ENCODE data around the gene NT5M.

The NT5M gene

GRCh38 chr17:17321356-17322025 is 18.3 kb downstream of the NT5M start:
- no peak overlapping the region for H2AFZ ChIP-seq (ENCODE audit: low read length)
- H3K4me3 ChIP-seq (ENCODE audit: low read length, poor library complexity, severe bottlenecking) = no peak overlapping the region
- H3F3A ChIP-seq (ENCODE audit: low read depth) = no peaks in the 10 kb centered on the region
- H3K4me2 ChIP-seq (ENCODE audit: low read depth, low read length, poor library complexity, severe bottlenecking) = no peak overlapping the region
- H3K9ac ChIP-seq (ENCODE audit: low read depth, low read length, poor library complexity, severe bottlenecking) = no peak overlapping the region
- no peaks in the 10 kb centered on the region for H4K20me1 ChIP-seq (ENCODE audit: insufficient read depth, low read length, poor library complexity, severe bottlenecking)
- H3K36me3 ChIP-seq (ENCODE audit: insufficient read depth, low read length) = no peaks in the 10 kb centered on the region; the same call in 1 of the 2 replicates
- H3K27me3 ChIP-seq (ENCODE audit: insufficient read depth, low read length, poor library complexity, severe bottlenecking) = no peaks in the 10 kb centered on the region
- H3K79me2 ChIP-seq (ENCODE audit: insufficient read depth, low read length) = no peaks in the 10 kb centered on the region
- TF ChIP-seq, protein P1, sequence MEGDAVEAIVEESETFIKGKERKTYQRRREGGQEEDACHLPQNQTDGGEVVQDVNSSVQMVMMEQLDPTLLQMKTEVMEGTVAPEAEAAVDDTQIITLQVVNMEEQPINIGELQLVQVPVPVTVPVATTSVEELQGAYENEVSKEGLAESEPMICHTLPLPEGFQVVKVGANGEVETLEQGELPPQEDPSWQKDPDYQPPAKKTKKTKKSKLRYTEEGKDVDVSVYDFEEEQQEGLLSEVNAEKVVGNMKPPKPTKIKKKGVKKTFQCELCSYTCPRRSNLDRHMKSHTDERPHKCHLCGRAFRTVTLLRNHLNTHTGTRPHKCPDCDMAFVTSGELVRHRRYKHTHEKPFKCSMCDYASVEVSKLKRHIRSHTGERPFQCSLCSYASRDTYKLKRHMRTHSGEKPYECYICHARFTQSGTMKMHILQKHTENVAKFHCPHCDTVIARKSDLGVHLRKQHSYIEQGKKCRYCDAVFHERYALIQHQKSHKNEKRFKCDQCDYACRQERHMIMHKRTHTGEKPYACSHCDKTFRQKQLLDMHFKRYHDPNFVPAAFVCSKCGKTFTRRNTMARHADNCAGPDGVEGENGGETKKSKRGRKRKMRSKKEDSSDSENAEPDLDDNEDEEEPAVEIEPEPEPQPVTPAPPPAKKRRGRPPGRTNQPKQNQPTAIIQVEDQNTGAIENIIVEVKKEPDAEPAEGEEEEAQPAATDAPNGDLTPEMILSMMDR (conservative IDR thresholded peaks at IDR 0.05; ENCODE audit: low read length) = no peak
- H3K4me1 ChIP-seq (ENCODE audit: insufficient read depth, low read length, poor library complexity, severe bottlenecking) = no peaks in the 10 kb centered on the region
- H3K9me3 ChIP-seq (ENCODE audit: insufficient read depth, low read depth, low read length) = no peaks in the 10 kb centered on the region
- no peaks in the 10 kb centered on the region for H3K9me2 ChIP-seq (replicated peaks; ENCODE audit: low read depth, low read length)

DNA sequence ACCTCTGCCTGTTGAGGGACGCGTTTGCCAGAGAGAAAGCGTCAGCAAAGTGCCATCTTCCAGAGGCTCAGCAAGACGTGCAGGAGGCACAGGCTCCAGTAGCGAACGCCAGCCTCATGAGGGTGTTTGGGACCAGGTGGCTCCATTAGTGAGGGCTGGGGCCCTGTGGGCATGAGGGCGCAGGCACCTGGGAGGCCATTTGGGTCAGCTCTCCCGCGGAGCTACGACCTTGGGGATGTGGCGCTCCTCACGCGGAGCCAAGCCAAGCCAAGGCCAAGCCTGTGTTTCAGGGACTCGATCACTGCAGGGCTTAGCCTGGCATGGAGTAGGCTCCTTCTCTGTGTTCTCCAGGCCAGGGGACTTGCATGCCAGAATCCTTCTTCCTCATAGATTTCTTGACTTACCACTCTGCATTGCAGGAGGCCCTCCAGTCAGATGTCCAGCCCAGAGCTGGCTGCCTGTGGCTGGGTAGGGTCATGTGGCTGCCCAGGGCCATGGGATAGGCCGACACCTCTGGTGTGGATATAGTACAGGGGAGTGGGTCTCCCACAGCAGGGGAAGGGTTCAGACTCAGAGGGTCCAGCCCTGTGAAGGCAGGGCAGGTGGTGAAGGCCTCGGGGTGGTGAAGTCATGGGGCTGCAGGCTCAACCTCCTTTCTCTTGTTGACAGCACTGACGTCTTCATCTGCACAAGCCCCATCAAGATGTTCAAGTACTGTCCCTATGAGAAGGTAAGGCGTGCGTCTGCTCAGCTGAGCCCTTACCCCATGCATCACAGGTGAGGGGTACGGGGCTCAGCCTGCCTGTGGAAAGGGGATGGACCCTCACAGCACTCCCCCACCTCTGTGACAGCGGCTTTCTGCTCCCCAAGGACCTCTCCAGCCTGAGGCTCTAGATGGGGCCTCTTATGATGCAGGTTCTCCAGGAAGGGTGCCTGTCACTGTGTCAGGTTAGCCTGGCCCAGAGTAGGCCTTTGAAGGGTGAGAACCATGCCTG is 19.6 kb downstream of the NT5M start:
- Histone ChIP-seq H3K9me2 (replicated peaks; ENCODE audit: low read depth, low read length) (no peaks in the 10 kb centered on the region), H3K9ac (ENCODE audit: low read depth, low read length, poor library complexity, severe bottlenecking) (no peak overlapping the region), H3K9me3 (ENCODE audit: insufficient read depth, low read depth, low read length) (no peaks in the 10 kb centered on the region), H3K4me1 (ENCODE audit: insufficient read depth, low read length, poor library complexity, severe bottlenecking) (no peaks in the 10 kb centered on the region), H3K4me3 (ENCODE audit: low read length, poor library complexity, severe bottlenecking) (no peak overlapping the region), H3K79me2 (ENCODE audit: insufficient read depth, low read length) (no peaks in the 10 kb centered on the region), H3K4me2 (ENCODE audit: low read depth, low read length, poor library complexity, severe bottlenecking) (no peak overlapping the region), H4K20me1 (ENCODE audit: insufficient read depth, low read length, poor library complexity, severe bottlenecking) (no peaks in the 10 kb centered on the region), H3F3A (ENCODE audit: low read depth) (no peaks in the 10 kb centered on the region), H2AFZ (ENCODE audit: low read length) (no peak overlapping the region), H3K36me3 (ENCODE audit: insufficient read depth, low read length) (no peaks in the 10 kb centered on the region; the same call in 1 of the 2 replicates), H3K27me3 (ENCODE audit: insufficient read depth, low read length, poor library complexity, severe bottlenecking) (no peaks in the 10 kb centered on the region)
- TF ChIP-seq EZH2phosphoT487 (IDR thresholded peaks at IDR 0.05; ENCODE audit: borderline replicate concordance) = no peak
- TF ChIP-seq, protein P1 (conservative IDR thresholded peaks at IDR 0.05; ENCODE audit: low read length) = no peak

DNA sequence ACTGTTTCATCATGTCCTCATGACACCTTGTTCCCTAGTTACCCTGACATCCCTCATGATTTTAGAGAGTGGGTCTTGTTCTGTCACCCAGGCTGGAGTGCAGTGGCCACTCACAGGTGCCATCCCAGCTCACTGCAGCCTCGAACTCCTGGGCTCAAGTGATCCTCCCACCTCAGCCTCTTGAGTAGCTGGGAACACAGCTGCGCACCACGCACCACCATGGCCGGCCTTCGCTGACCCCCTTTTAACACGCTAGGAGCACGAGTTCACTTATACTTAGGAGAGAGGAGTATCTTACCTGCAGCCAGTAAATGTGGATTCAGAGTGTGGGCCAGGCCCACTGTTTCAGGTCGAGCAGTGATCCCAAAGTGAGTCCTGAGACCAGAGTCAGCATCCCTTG is 21.4 kb downstream of the NT5M start:
- Histone ChIP-seq H3K9me3 (ENCODE audit: insufficient read depth, low read depth, low read length) (no peaks in the 10 kb centered on the region), H4K20me1 (ENCODE audit: insufficient read depth, low read length, poor library complexity, severe bottlenecking) (no peaks in the 10 kb centered on the region), H3K4me3 (ENCODE audit: low read length, poor library complexity, severe bottlenecking) (no peak overlapping the region), H3K4me2 (ENCODE audit: low read depth, low read length, poor library complexity, severe bottlenecking) (no peak overlapping the region), H3K9me2 (replicated peaks; ENCODE audit: low read depth, low read length) (no peaks in the 10 kb centered on the region), H3K36me3 (ENCODE audit: insufficient read depth, low read length) (no peaks in the 10 kb centered on the region; the same call in 1 of the 2 replicates), H3K79me2 (ENCODE audit: insufficient read depth, low read length) (no peaks in the 10 kb centered on the region), H3K27me3 (ENCODE audit: insufficient read depth, low read length, poor library complexity, severe bottlenecking) (no peaks in the 10 kb centered on the region), H3K4me1 (ENCODE audit: insufficient read depth, low read length, poor library complexity, severe bottlenecking) (no peaks in the 10 kb centered on the region), H3F3A (ENCODE audit: low read depth) (no peaks in the 10 kb centered on the region), H2AFZ (ENCODE audit: low read length) (no peak overlapping the region), H3K9ac (ENCODE audit: low read depth, low read length, poor library complexity, severe bottlenecking) (no peak overlapping the region)
- TF ChIP-seq, protein P1 (conservative IDR thresholded peaks at IDR 0.05; ENCODE audit: low read length) = no peak
- TF ChIP-seq EZH2phosphoT487 (IDR thresholded peaks at IDR 0.05; ENCODE audit: borderline replicate concordance) = no peak
